Activated CD8-positive, alpha-beta T cell treated with anti-CD3 and anti-CD28 coated beads for 36 hours (primary cell): ENCODE data around the gene C1QTNF8. TPM values are rescaled to one million over a fixed set of nuclear protein-coding genes. Genes with fewer than 3 reads are reported as not detected.

ENCODE experiments used
- ATAC-seq: fragments of 200-7000 bp; cut with Tn5 transposase; one replicate; pipeline ENCODE4 v1.10.0; 2021; ENCODE audit warnings: mild to moderate bottlenecking, moderate library complexity
- CTCF ChIA-PET: fragments of 350-600 bp; sonication (Branson Sonifier 250); formaldehyde crosslinking; loops from one replicate; lab custom pipeline; 2021; ENCODE audit warnings: antibody characterized with exemption; lab: Charles Lee
- POLR2A ChIA-PET: fragments of 350-600 bp; sonication (Branson Sonifier 250); formaldehyde crosslinking; loops from one replicate; lab custom pipeline; 2021; ENCODE audit warnings: antibody characterized with exemption; lab: Charles Lee
- DNase-seq: peaks from one replicate; pipeline ENCODE4 v3.0.0-alpha.2; 2020
- H3K27ac Mint-ChIP-seq: one replicate; pipeline ENCODE4 v1.8.0; 2021; ENCODE audit warnings: mild to moderate bottlenecking, mixed read lengths
- H3K27me3 Mint-ChIP-seq: one replicate; pipeline ENCODE4 v1.8.0; 2021; ENCODE audit warnings: mixed read lengths
- H3K36me3 Mint-ChIP-seq: one replicate; pipeline ENCODE4 v1.8.0; 2021; ENCODE audit warnings: low read depth, mixed read lengths
- H3K4me1 Mint-ChIP-seq: one replicate; pipeline ENCODE4 v1.8.0; 2021; ENCODE audit warnings: low read depth, mixed read lengths
- H3K4me3 Mint-ChIP-seq: one replicate; pipeline ENCODE4 v1.8.0; 2021; ENCODE audit warnings: mild to moderate bottlenecking, moderate library complexity, mixed read lengths
- H3K9me3 Mint-ChIP-seq: one replicate; pipeline ENCODE4 v1.8.0; 2021; ENCODE audit warnings: mixed read lengths
- CTCF ChIP-seq: fragments of 200-600 bp; IDR thresholded peaks from one replicate; pipeline ENCODE4 v1.8.0; 2022; ENCODE audit warnings: antibody characterized with exemption, mild to moderate bottlenecking
- intact Hi-C: fragments of 100-400 bp; cut with micrococcal nuclease; formaldehyde crosslinking; loops from one replicate; pipeline ENCODE4 v1.10.0; 2022
- total RNA-seq, 2 experiments: library from RNA; stranded (reverse); gene quantifications; one replicate each; pipeline ENCODE4 v1.2.3, GENCODE V29; 2021

C1QTNF8 gene
- total RNA-seq, 2 experiments from 2014 or later: not detected

- ChIA-PET POLR2A (no interaction called here), CTCF (no interaction called here)
- ATAC-seq (no peak), DNase-seq (no peak)
- no peaks in the 10 kb centered on the region for H3K9me3 Mint-ChIP-seq
- no peaks in the 10 kb centered on the region for H3K27me3 Mint-ChIP-seq
- intact Hi-C loops: no loop called here
- TF ChIP-seq CTCF: no peak
- no peak overlapping the region for H3K27ac Mint-ChIP-seq
- H3K4me3 Mint-ChIP-seq: no peak overlapping the region
- no peaks in the 10 kb centered on the region for H3K4me1 Mint-ChIP-seq
- H3K36me3 Mint-ChIP-seq: no peaks in the 10 kb centered on the region
Observed at GRCh38 chr16:1124291-1124690, 28.2 kb upstream of the C1QTNF8 start.

GRCh38 chr16:1123525-1124230 is 27.6 kb upstream of the C1QTNF8 start:
- ATAC-seq (no peak), DNase-seq (no peak)
- no peak overlapping the region for H3K27ac Mint-ChIP-seq
- H3K9me3 Mint-ChIP-seq: no peaks in the 10 kb centered on the region
- intact Hi-C loops: no loop called here
- CTCF ChIA-PET: no interaction called here
- H3K4me3 Mint-ChIP-seq: no peak overlapping the region
- H3K27me3 Mint-ChIP-seq: no peaks in the 10 kb centered on the region
- POLR2A ChIA-PET: no interaction called here
- TF ChIP-seq CTCF: no peak
- H3K4me1 Mint-ChIP-seq: no peaks in the 10 kb centered on the region
- no peaks in the 10 kb centered on the region for H3K36me3 Mint-ChIP-seq

GRCh38 chr16:1122398-1122765 is 26.3 kb upstream of the C1QTNF8 start:
- CTCF ChIA-PET: no interaction called here
- H3K27me3 Mint-ChIP-seq: no peaks in the 10 kb centered on the region

GRCh38 chr16:1121601-1122397 is 25.8 kb upstream of the C1QTNF8 start:
- Mint-ChIP-seq H3K27me3 (no peaks in the 10 kb centered on the region), H3K4me1 (no peaks in the 10 kb centered on the region), H3K9me3 (no peaks in the 10 kb centered on the region), H3K27ac (no peak overlapping the region), H3K4me3 (no peak overlapping the region), H3K36me3 (no peaks in the 10 kb centered on the region)
- no peak for TF ChIP-seq CTCF
- intact Hi-C loops: no loop called here
- ChIA-PET CTCF (no interaction called here), POLR2A (no interaction called here)
- ATAC-seq (no peak), DNase-seq (no peak)

More at GRCh38 chr16:1122398-1122765, 26.3 kb upstream of the C1QTNF8 start:
- no peak for TF ChIP-seq CTCF
- Mint-ChIP-seq H3K36me3 (no peaks in the 10 kb centered on the region), H3K4me3 (no peak overlapping the region), H3K27ac (no peak overlapping the region), H3K9me3 (no peaks in the 10 kb centered on the region), H3K4me1 (no peaks in the 10 kb centered on the region)
- no peak for DNase-seq
- intact Hi-C loops: no loop called here
- ATAC-seq: no peak
- POLR2A ChIA-PET: no interaction called here

- Mint-ChIP-seq H3K36me3 (no peaks in the 10 kb centered on the region), H3K9me3 (no peaks in the 10 kb centered on the region), H3K4me1 (no peaks in the 10 kb centered on the region), H3K4me3 (no peak overlapping the region), H3K27ac (no peak overlapping the region), H3K27me3 (no peaks in the 10 kb centered on the region)
- TF ChIP-seq CTCF: no peak
- no peak for ATAC-seq
- ChIA-PET POLR2A (no interaction called here), CTCF (no interaction called here)
- DNase-seq: no peak
- intact Hi-C loops: no loop called here
Observed at GRCh38 chr16:1121009-1121408, 25.0 kb upstream of the C1QTNF8 start.
